Measurements from ENCODE around the gene DNAH10.

The DNAH10 gene

DNA sequence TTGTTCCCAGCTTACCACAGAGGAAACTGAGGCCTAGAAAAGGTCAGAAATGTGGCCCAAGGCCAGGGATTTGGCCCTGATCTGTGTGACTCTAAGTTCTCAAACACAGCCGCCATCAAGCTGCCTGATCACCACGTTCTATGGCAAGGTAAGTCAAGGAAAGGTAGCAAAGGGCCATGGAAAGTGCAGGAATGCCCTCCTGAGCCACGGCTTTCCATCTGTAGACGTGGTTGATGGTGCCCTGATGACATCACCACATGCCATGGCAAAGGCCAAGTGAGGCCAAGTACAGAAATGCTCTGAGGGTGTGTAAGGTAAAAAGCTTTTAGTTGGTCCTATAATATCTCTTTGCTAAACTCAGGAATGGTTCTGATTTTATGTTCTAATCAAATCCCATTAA is 99.3 kb downstream of the DNAH10 start:
- no peak for ATAC-seq
- TF ChIP-seq TSHZ2 (CRISPR knock-in tag; IDR thresholded peaks at IDR 0.05) (no peak), ZC3H10 (CRISPR knock-in tag; IDR thresholded peaks at IDR 0.05) (no peak), ZFP3 (CRISPR knock-in tag; IDR thresholded peaks at IDR 0.05) (no peak), TOX (CRISPR knock-in tag; IDR thresholded peaks at IDR 0.05; ENCODE audit: borderline replicate concordance) (no peak), RARB (CRISPR knock-in tag; IDR thresholded peaks at IDR 0.05) (no peak), TCF4 (CRISPR knock-in tag; IDR thresholded peaks at IDR 0.05; ENCODE audit: borderline replicate concordance) (no peak), POU6F1 (CRISPR knock-in tag; IDR thresholded peaks at IDR 0.05; ENCODE audit: borderline replicate concordance, low read depth) (no peak), ZNF70 (CRISPR knock-in tag; IDR thresholded peaks at IDR 0.05) (no peak), ESRRG (CRISPR knock-in tag; IDR thresholded peaks at IDR 0.05) (no peak), GLIS3 (CRISPR knock-in tag; IDR thresholded peaks at IDR 0.05) (no peak), OSR1 (CRISPR knock-in tag; IDR thresholded peaks at IDR 0.05) (no peak), ZNF8 (CRISPR knock-in tag; IDR thresholded peaks at IDR 0.05) (no peak), ZNF565 (CRISPR knock-in tag; conservative IDR thresholded peaks at IDR 0.05; ENCODE audit: low read depth) (no peak), ZFP30 (CRISPR knock-in tag; IDR thresholded peaks at IDR 0.05) (no peak), PATZ1 (CRISPR knock-in tag; IDR thresholded peaks at IDR 0.05; ENCODE audit: borderline replicate concordance) (no peak), BACH2 (CRISPR knock-in tag; IDR thresholded peaks at IDR 0.05; ENCODE audit: borderline replicate concordance) (no peak), ISL1 (CRISPR knock-in tag; IDR thresholded peaks at IDR 0.05) (no peak)
- TF ChIP-seq, protein P1, sequence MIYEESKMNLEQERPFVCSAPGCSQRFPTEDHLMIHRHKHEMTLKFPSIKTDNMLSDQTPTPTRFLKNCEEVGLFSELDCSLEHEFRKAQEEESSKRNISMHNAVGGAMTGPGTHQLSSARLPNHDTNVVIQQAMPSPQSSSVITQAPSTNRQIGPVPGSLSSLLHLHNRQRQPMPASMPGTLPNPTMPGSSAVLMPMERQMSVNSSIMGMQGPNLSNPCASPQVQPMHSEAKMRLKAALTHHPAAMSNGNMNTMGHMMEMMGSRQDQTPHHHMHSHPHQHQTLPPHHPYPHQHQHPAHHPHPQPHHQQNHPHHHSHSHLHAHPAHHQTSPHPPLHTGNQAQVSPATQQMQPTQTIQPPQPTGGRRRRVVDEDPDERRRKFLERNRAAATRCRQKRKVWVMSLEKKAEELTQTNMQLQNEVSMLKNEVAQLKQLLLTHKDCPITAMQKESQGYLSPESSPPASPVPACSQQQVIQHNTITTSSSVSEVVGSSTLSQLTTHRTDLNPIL (CRISPR knock-in tag; IDR thresholded peaks at IDR 0.05; ENCODE audit: low read depth), result no peak
- TF ChIP-seq, protein P2, sequence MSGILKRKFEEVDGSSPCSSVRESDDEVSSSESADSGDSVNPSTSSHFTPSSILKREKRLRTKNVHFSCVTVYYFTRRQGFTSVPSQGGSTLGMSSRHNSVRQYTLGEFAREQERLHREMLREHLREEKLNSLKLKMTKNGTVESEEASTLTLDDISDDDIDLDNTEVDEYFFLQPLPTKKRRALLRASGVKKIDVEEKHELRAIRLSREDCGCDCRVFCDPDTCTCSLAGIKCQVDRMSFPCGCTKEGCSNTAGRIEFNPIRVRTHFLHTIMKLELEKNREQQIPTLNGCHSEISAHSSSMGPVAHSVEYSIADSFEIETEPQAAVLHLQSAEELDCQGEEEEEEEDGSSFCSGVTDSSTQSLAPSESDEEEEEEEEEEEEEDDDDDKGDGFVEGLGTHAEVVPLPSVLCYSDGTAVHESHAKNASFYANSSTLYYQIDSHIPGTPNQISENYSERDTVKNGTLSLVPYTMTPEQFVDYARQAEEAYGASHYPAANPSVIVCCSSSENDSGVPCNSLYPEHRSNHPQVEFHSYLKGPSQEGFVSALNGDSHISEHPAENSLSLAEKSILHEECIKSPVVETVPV (CRISPR knock-in tag; IDR thresholded peaks at IDR 0.05), result no peak

DNA sequence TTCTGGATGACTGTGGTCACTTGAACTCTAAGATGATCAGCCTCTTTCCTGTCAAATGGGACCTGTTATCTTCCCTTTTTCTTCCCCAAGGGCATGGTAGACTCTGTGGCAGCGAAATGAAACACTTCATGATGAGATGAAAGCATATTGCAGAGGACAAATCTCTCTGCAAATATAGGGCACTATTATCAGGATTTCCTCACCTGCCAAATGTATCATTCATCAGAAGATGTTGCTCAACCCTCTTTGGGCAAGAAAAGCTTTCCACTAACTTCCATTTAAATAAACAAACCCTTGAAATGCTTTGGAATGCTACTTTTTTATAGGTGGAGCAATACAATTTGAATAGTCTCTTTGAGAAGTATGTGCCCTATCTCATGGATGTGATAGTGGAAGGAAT is 105.0 kb downstream of the DNAH10 start:
- TF ChIP-seq GLIS3 (CRISPR knock-in tag; IDR thresholded peaks at IDR 0.05) (no peak), PATZ1 (CRISPR knock-in tag; IDR thresholded peaks at IDR 0.05; ENCODE audit: borderline replicate concordance) (no peak), TCF4 (CRISPR knock-in tag; IDR thresholded peaks at IDR 0.05; ENCODE audit: borderline replicate concordance) (no peak), TOX (CRISPR knock-in tag; IDR thresholded peaks at IDR 0.05; ENCODE audit: borderline replicate concordance) (no peak), OSR1 (CRISPR knock-in tag; IDR thresholded peaks at IDR 0.05) (no peak), ISL1 (CRISPR knock-in tag; IDR thresholded peaks at IDR 0.05) (no peak), SNAI2 (CRISPR knock-in tag; IDR thresholded peaks at IDR 0.05) (no peak), ZNF565 (CRISPR knock-in tag; conservative IDR thresholded peaks at IDR 0.05; ENCODE audit: low read depth) (no peak)
- no peak for ATAC-seq
